Left renal pelvis (tissue), 4 donors: ENCODE measurements around the gene ATG13. TPM values are rescaled to one million over a fixed set of nuclear protein-coding genes. Genes with fewer than 3 reads are reported as not detected.
A peak's percentile ranks its signal among the peaks of the same experiment; 100 is the strongest.
"Not testable (repeated sequence)": the region's sequence is repeated elsewhere in the genome, so short reads cannot be mapped to it uniquely, and the experiment has no call there.

Experiments used
- DNase-seq, 4 donors: peaks; one replicate each; pipeline ENCODE4 v3.0.0-alpha.2; 2013; ENCODE audit warnings: low read depth in 4 of 4, low spot score in 3 of 4
- polyA plus RNA-seq, 4 donors: library from polyadenylated mRNA; unstranded; fragments of 120-200 nt; gene quantifications; one replicate each; pipeline ENCODE4 v1.2.1, GENCODE V29; 2013; ENCODE audit not compliant: insufficient read length in 4 of 4

Gene ATG13
- polyA plus RNA-seq, 4 donors: 49.9 to 75.4 (median 66.0) TPM

GRCh38 chr11:46642627-46643335 is 25.4 kb downstream of the ATG13 start:
- DNase-seq: no peak

GRCh38 chr11:46643531-46643930 is 26.2 kb downstream of the ATG13 start:
- no peak for DNase-seq

DNA sequence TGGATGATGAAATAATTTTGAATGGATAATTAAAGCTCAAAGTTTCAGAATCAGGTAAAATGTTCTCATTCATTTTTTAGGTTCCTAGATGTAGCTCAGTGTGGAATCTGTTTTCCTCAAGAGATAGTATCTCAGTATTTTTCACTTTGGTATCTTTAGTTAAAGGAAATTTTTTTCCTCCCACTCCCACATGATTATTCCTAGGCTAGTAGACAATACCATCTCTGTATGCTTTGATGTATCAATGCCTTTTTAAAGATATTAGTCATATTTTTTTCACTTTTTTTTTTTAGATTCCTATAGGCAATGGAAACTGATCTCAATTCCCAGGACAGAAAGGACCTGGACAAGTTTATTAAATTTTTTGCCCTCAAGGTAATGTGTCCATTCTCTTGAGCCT is 26.6 kb downstream of the ATG13 start:
- no peak for DNase-seq

- peak in 2 of 4 donors; percentile 18 to 24 for DNase-seq
Observed at GRCh38 chr11:46649180-46649738, 31.9 kb downstream of the ATG13 start.

DNA sequence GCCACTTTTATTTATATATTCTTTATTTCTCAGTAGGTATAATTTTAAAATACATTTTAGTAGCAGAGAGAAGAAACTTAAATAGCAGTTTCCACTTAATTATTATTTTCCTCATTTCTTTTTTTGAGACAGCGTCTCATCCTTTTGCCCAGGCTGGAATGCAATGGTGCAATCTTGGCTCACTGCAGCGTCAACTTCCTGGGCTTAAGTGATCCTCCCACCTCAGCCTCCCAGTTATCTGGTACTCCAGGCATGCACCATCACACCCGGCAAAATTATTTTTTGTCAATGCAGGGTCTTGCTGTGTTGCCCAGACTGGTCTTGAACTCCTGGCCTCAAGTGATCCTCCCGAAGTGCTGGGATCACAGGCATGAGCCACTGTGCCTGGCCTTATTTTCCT is 38.3 kb downstream of the ATG13 start:
- no peak for DNase-seq

DNA sequence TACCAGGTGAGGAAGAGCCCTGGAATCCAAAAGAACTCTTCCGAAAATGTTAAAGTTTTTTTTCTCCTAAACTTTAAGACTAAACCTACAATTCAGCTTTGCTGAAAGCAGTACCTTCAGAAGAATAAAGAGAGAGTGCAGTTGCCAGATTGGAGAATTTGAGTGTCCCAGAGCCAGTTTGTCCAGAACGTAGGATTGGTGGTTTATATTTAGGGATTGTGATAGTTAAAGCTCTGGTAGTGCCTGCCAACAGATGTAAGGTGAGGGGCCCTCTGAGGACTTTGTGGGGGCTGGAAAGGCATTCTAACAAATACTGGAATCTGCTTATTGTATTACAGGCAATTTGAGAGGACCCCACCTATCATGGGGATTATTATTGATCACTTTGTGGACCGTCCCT is 39.8 kb downstream of the ATG13 start:
- DNase-seq: no peak

DNA sequence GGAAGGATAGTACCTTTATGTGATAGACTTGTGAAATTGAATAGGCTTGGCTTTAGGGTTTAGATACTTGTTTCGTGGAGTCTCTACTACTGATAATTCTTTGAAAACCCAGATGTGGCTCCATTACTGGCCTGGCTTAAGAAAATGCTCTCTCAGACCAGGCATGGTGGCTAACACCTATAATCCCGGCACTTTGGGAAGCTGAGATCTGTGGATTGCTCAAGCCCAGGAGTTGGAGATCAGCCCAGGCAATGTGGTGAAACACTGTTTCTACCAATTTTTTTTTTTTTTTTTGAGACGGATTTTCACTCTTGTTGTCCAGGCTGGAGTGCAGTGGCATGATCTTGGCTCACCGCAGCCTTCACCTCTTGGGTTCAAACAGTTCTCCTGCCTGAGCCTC is 40.9 kb downstream of the ATG13 start:
- DNase-seq: no peak

DNA sequence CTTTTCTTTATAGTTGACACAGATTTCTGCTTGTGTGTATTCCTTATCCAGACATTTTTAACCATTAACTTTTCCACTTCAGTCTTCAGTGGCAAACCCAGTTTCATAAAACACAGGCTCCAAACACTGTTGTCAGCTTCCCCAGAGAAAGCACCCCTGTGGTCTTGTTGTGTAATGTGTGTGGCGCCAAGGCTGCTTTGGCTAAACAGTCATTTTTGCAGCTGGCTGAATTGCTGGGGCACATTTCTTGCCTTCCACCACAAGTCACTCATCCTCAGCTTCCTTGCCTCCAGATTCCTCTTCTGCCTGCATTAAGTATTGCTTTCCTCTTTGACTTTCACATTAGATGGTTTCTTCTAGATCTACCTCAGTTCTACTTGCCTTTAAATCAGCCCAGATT is 42.6 kb downstream of the ATG13 start:
- no peak for DNase-seq

GRCh38 chr11:46661836-46662235 is 44.5 kb downstream of the ATG13 start:
- no peak for DNase-seq

- no peak for DNase-seq
Observed at GRCh38 chr11:46662366-46662765, 45.0 kb downstream of the ATG13 start.

GRCh38 chr11:46663277-46663940 is 46.1 kb downstream of the ATG13 start:
- no peak for DNase-seq

GRCh38 chr11:46664612-46665011 is 47.3 kb downstream of the ATG13 start:
- DNase-seq: no peak

- DNase-seq: no peak
Observed at GRCh38 chr11:46665356-46665755, 48.0 kb downstream of the ATG13 start.

DNA sequence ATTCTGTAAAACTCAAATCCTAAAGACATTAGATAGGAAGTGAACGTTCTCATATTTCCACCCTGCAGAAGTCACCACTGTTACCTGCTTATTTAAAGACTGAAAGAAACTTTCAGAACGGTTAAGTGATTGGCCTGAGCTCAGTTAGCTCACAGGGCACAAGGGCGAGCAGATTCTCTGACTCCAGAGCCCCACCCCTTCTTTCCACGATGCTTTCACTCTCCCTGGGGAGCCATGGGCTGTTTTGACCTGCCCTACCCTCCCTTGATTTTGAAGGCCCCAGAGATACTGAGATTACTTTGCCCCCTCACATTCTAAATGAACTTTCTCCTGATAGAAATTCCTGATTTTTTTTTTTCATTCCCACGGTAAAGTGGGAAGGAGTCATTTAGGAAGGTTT is 49.2 kb downstream of the ATG13 start:
- no peak for DNase-seq

- peak in 1 of 4 donors; percentile 29 for DNase-seq
Observed at GRCh38 chr11:46667043-46667481, 49.7 kb downstream of the ATG13 start.

DNA sequence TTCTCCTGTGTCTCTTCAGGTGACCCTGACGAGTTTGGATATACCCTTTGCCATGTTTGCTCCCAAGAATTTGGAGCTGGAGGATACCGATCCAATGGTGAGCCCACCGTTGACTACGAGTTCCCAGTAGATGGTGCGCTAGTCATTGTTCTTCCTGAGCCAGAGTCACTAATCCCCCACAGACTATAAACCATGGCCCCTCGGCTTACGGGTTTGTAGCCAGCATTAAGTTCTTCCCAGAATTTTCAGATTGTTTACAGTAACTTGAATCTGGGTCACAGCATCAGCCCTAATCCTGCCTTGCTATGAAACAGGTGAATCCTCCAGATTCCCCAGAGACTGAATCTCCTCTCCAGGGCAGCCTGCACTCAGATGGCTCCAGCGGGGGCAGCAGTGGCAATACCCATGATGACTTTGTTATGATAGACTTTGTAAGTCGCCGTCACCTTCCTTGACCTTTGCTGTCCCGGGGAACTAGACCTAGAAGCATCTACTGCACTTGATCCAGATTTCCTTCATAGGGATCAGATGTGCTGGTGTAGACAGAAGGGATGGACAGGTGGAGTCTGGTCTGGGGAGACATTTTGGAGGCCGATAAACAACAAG is 51.2 kb downstream of the ATG13 start:
- no peak for DNase-seq

GRCh38 chr11:46669711-46670139 is 52.4 kb downstream of the ATG13 start:
- no peak for DNase-seq

DNA sequence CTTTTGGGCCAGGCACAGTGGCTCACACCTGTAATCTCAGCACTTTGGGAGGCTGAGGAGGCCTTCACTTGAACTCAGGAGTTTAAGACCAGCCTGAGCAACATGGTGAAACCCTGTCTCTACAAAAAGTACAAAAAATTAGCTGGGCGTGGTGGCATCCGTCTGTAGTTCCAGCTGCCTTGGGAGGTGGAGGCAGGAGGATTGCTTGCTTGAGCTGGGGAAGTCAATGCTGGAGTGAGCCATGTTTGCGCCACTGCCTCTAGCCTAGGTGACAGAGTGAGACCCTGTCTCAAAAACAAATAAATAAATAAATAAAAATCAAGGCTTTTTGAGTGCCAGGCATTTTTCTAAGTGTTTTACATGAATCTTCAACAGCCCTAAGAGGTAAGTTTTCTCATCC is 53.2 kb downstream of the ATG13 start:
- DNase-seq: not testable (repeated sequence)

- DNase-seq: no peak
Observed at GRCh38 chr11:46671958-46672315, 54.6 kb downstream of the ATG13 start.

GRCh38 chr11:46672381-46672839 is 55.1 kb downstream of the ATG13 start:
- no peak for DNase-seq

- no peak for DNase-seq
Observed at GRCh38 chr11:46673713-46674462, 56.5 kb downstream of the ATG13 start.
